Adipose tissue (tissue), 3 donors: ENCODE measurements around the gene PRAMEF8. TPM values are rescaled to one million over a fixed set of nuclear protein-coding genes. Genes with fewer than 3 reads are reported as not detected.

Experiments
- polyA plus RNA-seq, 3 donors: library from polyadenylated mRNA; stranded (reverse); fragments of 200-250 nt; gene quantifications; one replicate each; pipeline ENCODE4 v1.2.3, GENCODE V29; 2013
- donor health status: healthy with polysubstance abuse.
- donor health status: Bipolar disorder and iron deficiency.
- donor health status: healthy.

PRAMEF8 gene
- polyA plus RNA-seq, 3 donors, result not detected

Other genes starting within 250 kb of the PRAMEF8 start
- not detected for gene PRAMEF27, start 228.6 kb downstream of the PRAMEF8 start, polyA plus RNA-seq
- not detected for gene HNRNPCL3, start 224.4 kb downstream of the PRAMEF8 start, polyA plus RNA-seq
- gene PRAMEF25, start 214.4 kb downstream of the PRAMEF8 start, polyA plus RNA-seq, result not detected
- not detected for gene HNRNPCL2, start 168.3 kb downstream of the PRAMEF8 start, polyA plus RNA-seq
- not detected for gene PRAMEF26, start 129.1 kb downstream of the PRAMEF8 start, polyA plus RNA-seq
- gene HNRNPCL4, start 119.5 kb downstream of the PRAMEF8 start, polyA plus RNA-seq, result not detected
- not detected for gene PRAMEF9, start 113.3 kb downstream of the PRAMEF8 start, polyA plus RNA-seq
- not detected for gene PRAMEF13, start 83.7 kb downstream of the PRAMEF8 start, polyA plus RNA-seq
- gene PRAMEF18, start 59.0 kb downstream of the PRAMEF8 start, polyA plus RNA-seq, result not detected
- gene PRAMEF5, start 30.9 kb downstream of the PRAMEF8 start, polyA plus RNA-seq, result not detected
- not detected for gene PRAMEF33, start 18.4 kb upstream of the PRAMEF8 start, polyA plus RNA-seq
- not detected for gene PRAMEF15, start 30.4 kb upstream of the PRAMEF8 start, polyA plus RNA-seq
- not detected for gene PRAMEF14, start 62.0 kb upstream of the PRAMEF8 start, polyA plus RNA-seq
- under 1 TPM in 1 of 3 donors, not detected in 2; 0.22 TPM for gene PRAMEF19, start 86.8 kb upstream of the PRAMEF8 start, polyA plus RNA-seq
- not detected for gene PRAMEF17, start 104.5 kb upstream of the PRAMEF8 start, polyA plus RNA-seq
- gene PRAMEF20, start 125.3 kb upstream of the PRAMEF8 start, polyA plus RNA-seq, result not detected
- under 1 TPM in 2 of 3 donors, not detected in 1; 0.04 to 0.22 TPM for gene LRRC38, start 228.9 kb upstream of the PRAMEF8 start, polyA plus RNA-seq